Mesendoderm (in vitro differentiated cells): Measurements from ENCODE around the gene GASK1A.

ENCODE experiments used
- DNase-seq: peaks from one replicate; pipeline ENCODE4 v3.0.0; 2013
- H2AK5ac ChIP-seq: 2 replicates; pipeline ENCODE4 v1.6.1; 2013; ENCODE audit warnings: low read length, inconsistent platforms
- H2BK120ac ChIP-seq: 2 replicates; pipeline ENCODE4 v1.6.1; 2013; ENCODE audit warnings: low read depth, mild to moderate bottlenecking, low read length, moderate library complexity, mixed read lengths
- H2BK15ac ChIP-seq: replicated peaks from 2 replicates; pipeline ENCODE4 v1.6.1; 2013; ENCODE audit warnings: low read depth, mild to moderate bottlenecking, moderate library complexity
- H2BK5ac ChIP-seq: 2 replicates; pipeline ENCODE4 v1.6.1; 2013; ENCODE audit warnings: low read length, inconsistent platforms
- H3K18ac ChIP-seq: 2 replicates; pipeline ENCODE4 v1.6.1; 2013; ENCODE audit warnings: mild to moderate bottlenecking, low read length, mixed read lengths
- H3K23ac ChIP-seq: one replicate; pipeline ENCODE4 v1.6.1; 2013; ENCODE audit warnings: low read length
- H3K27ac ChIP-seq: 2 replicates; pipeline ENCODE4 v1.5.1; 2013; ENCODE audit warnings: low read depth, mild to moderate bottlenecking, inconsistent platforms, low read length, moderate library complexity
- H3K27me3 ChIP-seq: 2 replicates; pipeline ENCODE4 v1.6.1; 2013; ENCODE audit warnings: low read length, control low read depth, mild to moderate bottlenecking, inconsistent platforms; ENCODE audit not compliant: insufficient read depth, poor library complexity
- H3K36me3 ChIP-seq: 2 replicates; pipeline ENCODE4 v1.6.1; 2013; ENCODE audit warnings: low read length, inconsistent platforms; ENCODE audit not compliant: control insufficient read depth, insufficient read depth
- H3K4ac ChIP-seq: one replicate; pipeline ENCODE4 v1.6.1; 2013; ENCODE audit warnings: low read depth, mild to moderate bottlenecking, low read length, moderate library complexity
- H3K4me1 ChIP-seq: 2 replicates; pipeline ENCODE4 v1.6.1; 2013; ENCODE audit warnings: low read depth, low read length, inconsistent platforms; ENCODE audit not compliant: control insufficient read depth
- H3K4me2 ChIP-seq: 2 replicates; pipeline ENCODE4 v1.6.1; 2013; ENCODE audit warnings: low read length
- H3K4me3 ChIP-seq: 2 replicates; pipeline ENCODE4 v1.5.1; 2013; ENCODE audit warnings: mild to moderate bottlenecking, low read length
- H3K56ac ChIP-seq: one replicate; pipeline ENCODE4 v1.6.1; 2013; ENCODE audit warnings: low read length
- H3K79me1 ChIP-seq: 2 replicates; pipeline ENCODE4 v1.6.1; 2013; ENCODE audit warnings: low read length, inconsistent platforms
- H3K79me2 ChIP-seq: 2 replicates; pipeline ENCODE4 v1.6.1; 2013; ENCODE audit warnings: mild to moderate bottlenecking, low read length; ENCODE audit not compliant: control insufficient read depth, insufficient read depth
- H3K9ac ChIP-seq: 2 replicates; pipeline ENCODE4 v1.6.1; 2013; ENCODE audit warnings: low read length, inconsistent platforms
- H4K5ac ChIP-seq: one replicate; pipeline ENCODE4 v1.6.1; 2013; ENCODE audit warnings: low read length
- H4K8ac ChIP-seq: one replicate; pipeline ENCODE4 v1.6.1; 2013; ENCODE audit warnings: low read depth, mild to moderate bottlenecking, control low read depth, low read length, moderate library complexity
- WGBS: extraction: QIAGEN DNeasy Blood & Tissue Kit; methylation state at CpG from one replicate; pipeline ENCODE4 v1.1.7; 2013; ENCODE audit warnings: low lambda C conversion rate, missing lambda C conversion rate; ENCODE audit not compliant: insufficient coverage; ENCODE audit errors: extremely low coverage; 5-methylcytosine and 5-hydroxymethylcytosine counted together

The GASK1A gene

DNA sequence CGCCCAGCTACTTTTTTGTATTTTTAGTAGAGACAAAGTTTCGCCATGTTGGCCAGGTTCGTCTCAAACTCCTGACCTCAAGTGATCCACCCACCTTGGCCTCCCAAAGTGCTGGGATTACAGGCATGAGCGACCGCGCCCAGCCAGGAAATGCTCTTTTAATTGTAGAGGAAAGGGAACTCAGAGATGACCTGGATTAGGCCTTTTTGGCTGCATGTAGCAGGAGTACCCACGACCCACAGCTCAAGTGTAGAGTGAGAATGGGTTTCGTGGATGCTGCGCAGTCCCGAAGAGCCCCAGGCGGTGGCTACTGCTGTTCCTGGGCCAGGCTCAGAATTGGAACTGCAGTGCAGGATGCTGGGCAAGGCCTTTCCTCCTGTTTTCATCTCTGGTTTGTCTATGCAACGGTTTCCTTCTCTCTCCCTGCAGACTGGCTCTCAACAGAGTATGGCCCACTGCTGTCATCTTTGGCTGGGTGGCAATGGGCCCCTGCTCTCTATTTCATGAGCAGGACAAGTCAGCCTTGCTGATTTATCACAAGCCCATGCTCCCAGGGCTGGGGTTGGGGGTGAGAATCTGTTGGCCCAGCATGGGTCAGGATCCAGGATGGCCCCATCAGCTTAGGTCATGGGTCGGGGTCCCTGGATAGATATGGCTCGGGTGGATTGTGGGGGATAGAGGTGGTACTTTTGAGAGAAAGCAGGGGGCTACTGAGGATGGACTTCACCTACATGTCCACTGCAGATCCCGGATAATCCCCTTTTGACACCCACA lies 51.2 kb downstream of the GASK1A start:
- Histone ChIP-seq H3K9ac (no peak overlapping the region), H2BK5ac (no peak overlapping the region), H2BK120ac (no peak overlapping the region), H3K27me3 (no peaks in the 10 kb centered on the region), H3K23ac (no peak overlapping the region), H3K4me3 (no peak overlapping the region), H3K4me2 (no peak overlapping the region), H4K8ac (no peak overlapping the region), H3K79me2 (no peaks in the 10 kb centered on the region), H3K36me3 (no peaks in the 10 kb centered on the region), H2BK15ac (no peak overlapping the region), H3K4me1 (no peaks in the 10 kb centered on the region), H4K5ac (no peak overlapping the region), H3K27ac (no peak overlapping the region), H3K79me1 (no peaks in the 10 kb centered on the region), H3K56ac (no peak overlapping the region), H2AK5ac (no peak overlapping the region), H3K4ac (no peak overlapping the region), H3K18ac (no peak overlapping the region)
- no peak for DNase-seq
- WGBS = no CpG with 5 or more reads among the region's 15 CpGs

DNA sequence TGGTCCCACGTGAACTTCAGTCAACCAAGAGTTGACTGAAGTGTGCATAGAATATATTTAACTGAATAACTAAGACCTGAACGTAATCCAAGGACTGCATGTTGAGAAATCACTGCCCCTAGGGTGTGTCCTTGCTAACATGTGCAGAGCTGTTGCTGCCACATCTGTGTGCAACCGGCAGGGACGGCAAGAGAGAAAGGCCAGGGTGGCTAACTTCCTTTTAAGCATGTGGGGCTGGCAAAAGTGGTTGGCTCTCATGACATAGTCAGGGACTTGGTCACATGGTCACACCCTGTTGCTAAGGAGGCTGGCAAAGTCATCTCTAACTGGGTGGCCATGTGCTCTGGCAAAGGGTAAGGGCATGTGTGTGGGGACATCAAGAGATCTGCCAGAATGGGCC lies 52.4 kb downstream of the GASK1A start:
- H3K23ac ChIP-seq = no peak overlapping the region
- no peak overlapping the region for H2BK120ac ChIP-seq
- no peaks in the 10 kb centered on the region for H3K79me1 ChIP-seq
- no peaks in the 10 kb centered on the region for H3K27me3 ChIP-seq
- H3K4me3 ChIP-seq = no peak overlapping the region
- no peak overlapping the region for H3K9ac ChIP-seq
- no peaks in the 10 kb centered on the region for H3K36me3 ChIP-seq
- H3K4me2 ChIP-seq = no peak overlapping the region
- H2BK15ac ChIP-seq = no peak overlapping the region
- no peak overlapping the region for H3K4ac ChIP-seq
- no peaks in the 10 kb centered on the region for H3K79me2 ChIP-seq
- DNase-seq = no peak
- no peak overlapping the region for H3K18ac ChIP-seq
- H3K56ac ChIP-seq = no peak overlapping the region
- H3K4me1 ChIP-seq = no peaks in the 10 kb centered on the region
- H4K8ac ChIP-seq = no peak overlapping the region
- H2AK5ac ChIP-seq = no peak overlapping the region
- H4K5ac ChIP-seq = no peak overlapping the region
- no CpG with 5 or more reads among the region's 4 CpGs for WGBS
- H2BK5ac ChIP-seq = no peak overlapping the region
- no peak overlapping the region for H3K27ac ChIP-seq

DNA sequence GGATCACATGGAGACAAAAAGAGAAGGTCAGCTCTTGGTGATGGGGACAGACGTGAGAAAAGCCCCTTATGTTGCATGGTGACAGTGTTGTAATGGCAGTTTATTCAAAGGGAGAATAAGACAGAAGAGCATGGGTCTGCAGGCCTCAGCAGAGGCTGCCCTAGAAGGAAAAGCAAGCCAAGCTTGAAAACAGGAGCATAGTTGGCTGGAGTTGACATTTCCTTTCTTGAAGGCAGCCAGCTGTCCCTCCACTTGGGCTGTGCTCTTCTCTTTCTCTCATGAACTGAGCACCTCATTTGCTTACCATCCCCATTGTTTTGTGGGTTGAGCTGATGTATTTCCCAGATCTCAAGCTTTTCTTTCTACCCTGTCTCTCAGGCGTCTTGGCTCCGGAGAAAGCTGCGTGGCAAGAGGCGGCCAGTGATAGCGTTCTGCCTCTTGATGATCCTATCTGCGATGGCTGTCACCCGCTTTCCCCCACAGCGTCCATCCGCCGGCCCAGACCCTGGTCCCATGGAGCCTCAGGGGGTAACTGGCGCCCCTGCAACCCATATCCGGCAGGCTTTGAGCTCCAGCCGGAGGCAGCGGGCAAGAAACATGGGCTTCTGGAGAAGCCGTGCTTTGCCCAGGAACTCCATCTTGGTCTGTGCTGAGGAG lies 52.9 kb downstream of the GASK1A start:
- no peak overlapping the region for H2BK5ac ChIP-seq
- no peak overlapping the region for H3K18ac ChIP-seq
- DNase-seq = no peak
- no peaks in the 10 kb centered on the region for H3K4me1 ChIP-seq
- no peak overlapping the region for H2AK5ac ChIP-seq
- no peak overlapping the region for H2BK120ac ChIP-seq
- H3K9ac ChIP-seq = no peak overlapping the region
- H3K79me2 ChIP-seq = no peaks in the 10 kb centered on the region
- H3K36me3 ChIP-seq = no peaks in the 10 kb centered on the region
- no CpG with 5 or more reads among the region's 16 CpGs for WGBS
- H3K4me3 ChIP-seq = no peak overlapping the region
- H3K27me3 ChIP-seq = no peaks in the 10 kb centered on the region
- no peak overlapping the region for H4K5ac ChIP-seq
- H3K79me1 ChIP-seq = no peaks in the 10 kb centered on the region
- H3K56ac ChIP-seq = no peak overlapping the region
- H2BK15ac ChIP-seq = no peak overlapping the region
- H3K4ac ChIP-seq = no peak overlapping the region
- H3K27ac ChIP-seq = no peak overlapping the region
- no peak overlapping the region for H3K23ac ChIP-seq
- no peak overlapping the region for H3K4me2 ChIP-seq
- no peak overlapping the region for H4K8ac ChIP-seq

DNA sequence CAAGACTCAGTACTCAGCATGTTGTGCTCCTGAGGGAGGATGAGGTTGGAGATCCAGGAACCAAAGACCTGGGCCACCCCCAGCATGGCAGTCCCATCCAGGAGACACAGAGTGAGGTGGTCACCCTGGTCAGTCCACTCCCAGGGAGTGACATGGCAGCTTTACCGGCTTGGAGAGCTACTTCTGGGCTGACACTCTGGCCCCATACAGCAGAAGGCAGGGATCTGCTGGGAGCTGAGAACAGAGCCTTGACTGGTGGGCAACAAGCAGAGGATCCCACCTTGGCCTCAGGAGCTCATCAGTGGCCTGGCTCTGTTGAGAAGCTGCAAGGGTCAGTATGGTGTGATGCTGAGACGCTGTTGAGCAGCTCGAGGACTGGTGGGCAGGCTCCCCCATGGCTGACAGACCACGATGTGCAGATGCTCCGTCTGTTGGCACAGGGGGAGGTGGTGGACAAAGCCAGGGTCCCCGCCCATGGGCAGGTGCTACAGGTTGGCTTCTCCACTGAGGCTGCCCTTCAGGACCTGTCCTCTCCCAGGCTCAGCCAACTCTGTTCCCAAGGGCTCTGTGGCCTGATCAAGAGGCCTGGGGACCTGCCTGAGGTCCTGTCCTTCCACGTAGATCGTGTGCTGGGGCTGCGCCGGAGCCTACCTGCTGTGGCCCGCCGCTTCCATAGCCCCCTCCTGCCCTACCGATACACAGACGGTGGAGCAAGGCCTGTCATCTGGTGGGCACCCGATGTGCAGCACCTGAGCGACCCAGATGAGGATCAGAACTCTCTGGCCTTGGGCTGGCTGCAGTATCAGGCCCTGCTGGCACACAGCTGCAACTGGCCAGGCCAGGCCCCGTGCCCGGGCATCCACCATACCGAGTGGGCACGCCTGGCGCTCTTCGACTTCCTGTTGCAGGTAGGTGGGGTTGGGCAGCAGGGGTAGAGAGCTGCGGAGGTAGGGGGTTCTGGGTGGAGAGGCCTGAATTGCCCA lies 53.8 kb downstream of the GASK1A start:
- Histone ChIP-seq H2BK120ac (no peak overlapping the region), H3K9ac (no peak overlapping the region), H3K36me3 (no peaks in the 10 kb centered on the region), H3K56ac (no peak overlapping the region), H3K27ac (no peak overlapping the region), H3K4me1 (no peaks in the 10 kb centered on the region), H3K79me1 (no peaks in the 10 kb centered on the region), H2AK5ac (no peak overlapping the region), H4K8ac (no peak overlapping the region), H3K18ac (no peak overlapping the region), H2BK15ac (no peak overlapping the region), H2BK5ac (no peak overlapping the region), H3K4ac (no peak overlapping the region), H3K23ac (no peak overlapping the region), H3K4me3 (no peak overlapping the region), H3K27me3 (no peaks in the 10 kb centered on the region), H4K5ac (no peak overlapping the region), H3K79me2 (no peaks in the 10 kb centered on the region), H3K4me2 (no peak overlapping the region)
- no peak for DNase-seq
- WGBS = no CpG with 5 or more reads among the region's 23 CpGs

DNA sequence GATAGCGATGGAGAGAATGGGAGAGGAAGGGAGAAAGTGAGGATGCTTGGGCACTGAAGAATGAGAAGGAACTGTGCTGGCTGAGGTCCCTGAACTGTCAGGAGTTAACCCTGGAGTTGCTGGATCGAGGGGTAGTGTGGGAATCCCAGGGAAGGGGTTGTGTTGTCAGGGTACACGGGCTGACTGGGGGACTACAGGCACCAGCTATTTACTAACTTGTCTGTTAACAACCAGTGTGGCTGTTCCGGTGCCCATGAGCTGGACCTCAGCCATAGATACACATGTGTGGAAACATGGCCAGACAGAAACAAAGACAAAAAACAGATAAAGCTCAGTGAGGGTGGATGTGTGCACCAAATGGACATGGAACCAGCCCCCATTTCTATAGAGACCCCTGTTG lies 55.1 kb downstream of the GASK1A start:
- Histone ChIP-seq H3K79me2 (no peaks in the 10 kb centered on the region), H4K5ac (no peak overlapping the region), H3K9ac (no peak overlapping the region), H3K18ac (no peak overlapping the region), H3K4me3 (no peak overlapping the region), H3K27me3 (no peaks in the 10 kb centered on the region), H3K4ac (no peak overlapping the region), H2BK15ac (no peak overlapping the region), H3K56ac (no peak overlapping the region), H3K27ac (no peak overlapping the region), H3K4me2 (no peak overlapping the region), H2AK5ac (no peak overlapping the region), H4K8ac (no peak overlapping the region), H3K23ac (no peak overlapping the region), H3K79me1 (no peaks in the 10 kb centered on the region), H3K4me1 (no peaks in the 10 kb centered on the region), H2BK5ac (no peak overlapping the region), H2BK120ac (no peak overlapping the region), H3K36me3 (no peaks in the 10 kb centered on the region)
- no peak for DNase-seq
- 100% methylated on average over 1 of the region's 4 CpGs for WGBS
